Endothelial cell (in vitro differentiated cells): Measurements from ENCODE around the gene RAB33B. TPM values are rescaled to one million over a fixed set of nuclear protein-coding genes. Genes with fewer than 3 reads are reported as not detected.

Experiments used
- DNase-seq: peaks from one replicate; pipeline ENCODE4 v3.0.0; 2021; ENCODE audit warnings: low spot score
- H3K27ac Mint-ChIP-seq: one replicate; pipeline ENCODE4 v1.8.0; 2021; ENCODE audit warnings: mixed read lengths, inconsistent platforms; ENCODE audit not compliant: unreplicated experiment
- H3K27me3 Mint-ChIP-seq: one replicate; pipeline ENCODE4 v1.8.0; 2021; ENCODE audit warnings: mild to moderate bottlenecking, moderate library complexity, mixed read lengths, inconsistent platforms; ENCODE audit not compliant: unreplicated experiment
- H3K36me3 Mint-ChIP-seq: one replicate; pipeline ENCODE4 v1.8.0; 2021; ENCODE audit warnings: mild to moderate bottlenecking, low read depth, mixed read lengths, inconsistent platforms; ENCODE audit not compliant: unreplicated experiment
- H3K4me1 Mint-ChIP-seq: one replicate; pipeline ENCODE4 v1.8.0; 2021; ENCODE audit warnings: mild to moderate bottlenecking, mixed read lengths, inconsistent platforms; ENCODE audit not compliant: unreplicated experiment
- H3K4me3 Mint-ChIP-seq: one replicate; pipeline ENCODE4 v1.8.0; 2021; ENCODE audit warnings: mild to moderate bottlenecking, mixed read lengths, inconsistent platforms; ENCODE audit not compliant: unreplicated experiment
- H3K9me3 Mint-ChIP-seq: one replicate; pipeline ENCODE4 v1.8.0; 2021; ENCODE audit warnings: mixed read lengths, inconsistent platforms; ENCODE audit not compliant: unreplicated experiment
- total RNA-seq: library from RNA; stranded (reverse); fragmentation: NEBNext Ultra II Directional; extraction: Animal tissue kit (Norgen Biotek cat#: 25700); gene quantifications from one replicate; pipeline ENCODE4 v1.2.1, GENCODE V29; 2021; ENCODE audit not compliant: unreplicated experiment
- TF ChIP-seq, protein P1 (sequence below): fragments of 200-600 bp; sonication (generic); IDR thresholded peaks from one replicate; pipeline ENCODE4 v1.5.0; 2021; ENCODE audit warnings: antibody characterized with exemption; ENCODE audit not compliant: unreplicated experiment

RAB33B gene
- total RNA-seq, 1 donor from 2014 or later: 11.4 TPM

GRCh38 chr4:139499186-139499585, 45.3 kb downstream of the RAB33B start:
- Mint-ChIP-seq H3K9me3 (no peaks in the 10 kb centered on the region), H3K36me3 (no peaks in the 10 kb centered on the region), H3K4me3 (no peak overlapping the region), H3K27ac (no peak overlapping the region), H3K27me3 (no peaks in the 10 kb centered on the region), H3K4me1 (peaks cover 13% of the 10 kb centered on the region)
- no peak for DNase-seq
- TF ChIP-seq, protein P1, sequence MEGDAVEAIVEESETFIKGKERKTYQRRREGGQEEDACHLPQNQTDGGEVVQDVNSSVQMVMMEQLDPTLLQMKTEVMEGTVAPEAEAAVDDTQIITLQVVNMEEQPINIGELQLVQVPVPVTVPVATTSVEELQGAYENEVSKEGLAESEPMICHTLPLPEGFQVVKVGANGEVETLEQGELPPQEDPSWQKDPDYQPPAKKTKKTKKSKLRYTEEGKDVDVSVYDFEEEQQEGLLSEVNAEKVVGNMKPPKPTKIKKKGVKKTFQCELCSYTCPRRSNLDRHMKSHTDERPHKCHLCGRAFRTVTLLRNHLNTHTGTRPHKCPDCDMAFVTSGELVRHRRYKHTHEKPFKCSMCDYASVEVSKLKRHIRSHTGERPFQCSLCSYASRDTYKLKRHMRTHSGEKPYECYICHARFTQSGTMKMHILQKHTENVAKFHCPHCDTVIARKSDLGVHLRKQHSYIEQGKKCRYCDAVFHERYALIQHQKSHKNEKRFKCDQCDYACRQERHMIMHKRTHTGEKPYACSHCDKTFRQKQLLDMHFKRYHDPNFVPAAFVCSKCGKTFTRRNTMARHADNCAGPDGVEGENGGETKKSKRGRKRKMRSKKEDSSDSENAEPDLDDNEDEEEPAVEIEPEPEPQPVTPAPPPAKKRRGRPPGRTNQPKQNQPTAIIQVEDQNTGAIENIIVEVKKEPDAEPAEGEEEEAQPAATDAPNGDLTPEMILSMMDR: no peak

DNA sequence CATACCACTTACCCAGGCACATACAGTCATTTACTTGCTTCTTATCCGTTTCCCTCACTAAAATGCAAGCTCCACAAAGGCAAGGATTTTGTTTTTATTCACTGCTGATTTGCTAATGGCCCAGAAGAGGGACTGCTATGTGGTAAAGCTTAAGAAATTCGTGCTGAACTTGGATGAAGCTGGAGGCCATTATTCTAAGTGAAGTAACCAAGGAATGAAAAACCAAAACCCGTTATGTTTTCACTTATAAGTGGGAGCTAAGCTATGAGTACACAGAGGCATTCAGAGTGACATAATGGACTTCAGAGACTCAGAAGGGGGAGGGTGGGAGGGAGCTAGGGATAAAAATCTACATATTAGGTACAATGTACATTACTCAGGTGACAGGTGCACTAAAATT, 47.2 kb downstream of the RAB33B start:
- TF ChIP-seq, protein P1: no peak
- Mint-ChIP-seq H3K9me3 (no peaks in the 10 kb centered on the region), H3K27me3 (no peaks in the 10 kb centered on the region), H3K4me3 (no peak overlapping the region), H3K27ac (no peak overlapping the region), H3K4me1 (peaks cover 15% of the 10 kb centered on the region), H3K36me3 (no peaks in the 10 kb centered on the region)
- no peak for DNase-seq

GRCh38 chr4:139501527-139501926, 47.6 kb downstream of the RAB33B start:
- Mint-ChIP-seq H3K36me3 (no peaks in the 10 kb centered on the region), H3K4me1 (peaks cover 16% of the 10 kb centered on the region), H3K9me3 (no peaks in the 10 kb centered on the region), H3K4me3 (no peak overlapping the region), H3K27me3 (no peaks in the 10 kb centered on the region), H3K27ac (no peak overlapping the region)
- TF ChIP-seq, protein P1: no peak
- DNase-seq: no peak

DNA sequence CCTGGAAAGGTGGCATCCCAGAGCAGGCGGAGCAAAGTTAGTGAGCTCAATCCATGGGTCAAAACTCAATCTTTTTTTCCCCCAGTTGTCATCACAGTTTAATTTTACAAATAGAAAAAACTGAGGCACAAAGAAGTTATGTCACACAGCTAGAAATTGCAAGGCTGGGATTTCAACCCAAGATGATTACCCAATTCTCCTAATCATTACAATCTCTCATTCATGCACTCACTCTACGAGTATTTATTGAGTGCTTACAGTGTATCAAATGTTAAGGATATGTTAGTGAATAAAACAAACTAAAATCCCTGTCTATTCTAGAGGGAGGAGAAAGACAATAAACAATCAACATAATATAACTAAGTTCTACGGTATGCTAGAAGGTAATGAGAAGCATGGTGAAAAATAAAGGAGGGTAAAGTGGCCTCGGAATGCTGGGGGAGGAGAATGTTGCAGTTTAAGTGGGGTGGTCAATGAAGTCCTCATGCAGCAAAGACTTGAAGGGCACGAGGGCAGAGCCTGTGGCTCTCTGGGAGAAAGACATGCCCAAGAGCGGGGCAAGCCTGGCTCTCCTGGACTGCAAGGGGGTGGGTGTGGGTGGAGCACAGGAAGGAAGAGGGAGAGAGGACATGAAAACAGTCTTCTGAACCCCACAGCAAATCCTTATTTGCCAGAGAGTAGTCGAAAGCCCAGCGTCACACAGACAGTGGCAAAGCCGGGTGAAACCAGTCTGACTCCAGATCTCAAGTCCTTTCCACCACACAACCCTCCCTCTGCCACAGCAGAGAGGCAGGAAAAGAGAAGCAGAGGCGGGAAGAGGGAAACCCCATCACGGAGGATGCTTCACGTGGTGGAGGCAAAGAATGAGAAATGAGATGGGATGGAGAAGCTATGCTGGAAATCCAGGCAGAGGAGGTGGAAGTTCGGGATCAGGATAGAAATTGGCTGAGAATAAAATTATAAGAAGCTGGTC, 48.3 kb downstream of the RAB33B start:
- no peaks in the 10 kb centered on the region for H3K27me3 Mint-ChIP-seq

More for the DNA sequence above, 48.3 kb downstream of the RAB33B start:
- no peaks in the 10 kb centered on the region for H3K9me3 Mint-ChIP-seq
- no peak overlapping the region for H3K27ac Mint-ChIP-seq
- no peak overlapping the region for H3K4me3 Mint-ChIP-seq
- H3K36me3 Mint-ChIP-seq: no peaks in the 10 kb centered on the region
- H3K4me1 Mint-ChIP-seq: peaks cover 23% of the 10 kb centered on the region
- DNase-seq: no peak
- TF ChIP-seq, protein P1: no peak
